ENCODE data around the gene SOX5.
"Not testable (repeated sequence)": the region's sequence is repeated elsewhere in the genome, so short reads cannot be mapped to it uniquely, and the experiment has no call there.

SOX5 gene

GRCh38 chr12:23503544-23503943, 445.9 kb downstream of the SOX5 start:
- DNase-seq (ENCODE audit: low read depth in 2 of 3, low spot score in 2 of 3) = no peak

- no peak for DNase-seq (ENCODE audit: low read depth in 2 of 3, low spot score in 2 of 3)
These were observed 447.2 kb downstream of the SOX5 start for GRCh38 chr12:23502259-23502658.

GRCh38 chr12:23495472-23495871, 454.0 kb downstream of the SOX5 start:
- no peak for DNase-seq (ENCODE audit: low read depth in 2 of 3, low spot score in 2 of 3)

GRCh38 chr12:23493672-23494071, 455.8 kb downstream of the SOX5 start:
- no peak for DNase-seq (ENCODE audit: low read depth in 2 of 3, low spot score in 2 of 3)

- DNase-seq (ENCODE audit: low read depth in 2 of 3, low spot score in 2 of 3) = not testable (repeated sequence)
These were observed 458.4 kb downstream of the SOX5 start for GRCh38 chr12:23491029-23491428.

- DNase-seq (ENCODE audit: low read depth in 2 of 3, low spot score in 2 of 3) = no peak
These were observed 461.3 kb downstream of the SOX5 start for GRCh38 chr12:23488130-23488529.

GRCh38 chr12:23484238-23484637, 465.2 kb downstream of the SOX5 start:
- no peak for DNase-seq (ENCODE audit: low read depth in 2 of 3, low spot score in 2 of 3)

- DNase-seq (ENCODE audit: low read depth in 2 of 3, low spot score in 2 of 3) = no peak
These were observed 466.9 kb downstream of the SOX5 start for GRCh38 chr12:23482571-23482970.
